CD4-positive, alpha-beta T cell treated with Interleukin-2 at 100 ng/mL for 4 hours (primary cell): ENCODE results near the gene SPRR2G.
"Not testable (repeated sequence)": the region's sequence is repeated elsewhere in the genome, so short reads cannot be mapped to it uniquely, and the experiment has no call there.

Source experiments
- DNase-seq: peaks from one replicate; pipeline ENCODE4 v3.0.0-alpha.2; 2020; ENCODE audit warnings: low spot score

Gene SPRR2G

DNA sequence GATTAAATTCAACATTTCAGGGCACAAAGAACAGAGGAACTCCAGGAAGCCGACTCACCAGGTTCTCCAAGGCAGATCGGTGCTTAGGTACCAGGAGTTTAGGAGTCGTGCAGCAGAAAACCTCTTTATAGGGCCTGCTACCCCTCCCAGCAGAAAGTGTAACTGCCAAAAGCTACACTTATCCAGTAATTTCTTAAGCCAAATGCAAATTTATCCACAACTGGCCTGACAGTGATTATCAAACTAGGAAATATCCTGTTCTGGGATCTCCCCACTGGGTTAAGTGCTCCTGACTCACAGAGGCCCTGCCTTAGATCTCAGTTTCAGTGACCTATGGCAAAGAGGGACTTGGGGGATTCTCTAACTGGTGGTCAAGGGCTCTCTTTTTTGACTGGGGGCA lies 37.3 kb downstream of the SPRR2G start, which contains the start of gene SPRR2F:
Gene SPRR2F (minus strand): TSS at position 101 of the 400 bp plus-strand sequence. CDS start 783 bp downstream, outside the sequence.
- DNase-seq = no peak

- DNase-seq = not testable (repeated sequence)
Observed at GRCh38 chr1:153112454-153112853, 38.2 kb downstream of the SPRR2G start.

DNA sequence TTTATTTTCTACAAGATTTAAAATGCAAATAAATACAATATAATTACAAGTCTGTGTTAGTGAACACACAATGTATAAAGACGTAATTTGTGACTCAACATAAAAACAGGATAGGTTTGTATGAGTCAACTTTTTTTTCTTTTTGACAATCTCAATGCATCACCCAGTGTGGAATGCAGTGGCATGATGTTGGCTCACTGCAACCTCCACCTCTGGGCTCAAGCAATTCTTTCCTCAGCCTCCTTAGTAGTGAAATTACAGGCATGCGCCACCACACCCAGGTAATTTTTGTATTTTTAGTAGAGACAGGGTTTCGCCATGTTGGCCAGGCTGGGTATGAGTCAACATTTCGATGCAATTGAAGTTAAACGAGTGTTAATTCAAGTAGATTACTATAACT lies 50.4 kb downstream of the SPRR2G start:
- no peak for DNase-seq
